ENCODE results near the gene SLC25A42. TPM values are rescaled to one million over a fixed set of nuclear protein-coding genes. Genes with fewer than 3 reads are reported as not detected.
"Not testable (repeated sequence)": the region's sequence is repeated elsewhere in the genome, so short reads cannot be mapped to it uniquely, and the experiment has no call there.

The SLC25A42 gene
- total RNA-seq, 2 donors from 2014 or later, result 18.3 to 22.8 TPM

GRCh38 chr19:19095691-19096090 is 31.9 kb downstream of the SLC25A42 start:
- Mint-ChIP-seq H3K4me3 (no peak overlapping the region), H3K9me3 (no peaks in the 10 kb centered on the region), H3K4me1 (ENCODE audit: low read depth in 2 of 2) (peaks cover 0 to 7% of the 10 kb centered on the region in 2 donors), H3K27me3 (no peaks in the 10 kb centered on the region), H3K36me3 (no peaks in the 10 kb centered on the region), H3K27ac (no peak overlapping the region)
- no peak for DNase-seq (ENCODE audit: low spot score)
- ATAC-seq, result no peak

- Mint-ChIP-seq H3K27ac (no peak overlapping the region), H3K4me3 (no peak overlapping the region)
These were observed 33.1 kb downstream of the SLC25A42 start for GRCh38 chr19:19096641-19097627.

GRCh38 chr19:19098084-19098702 is 34.4 kb downstream of the SLC25A42 start:
- Mint-ChIP-seq H3K9me3 (no peaks in the 10 kb centered on the region), H3K27me3 (no peaks in the 10 kb centered on the region), H3K27ac (no peak overlapping the region), H3K4me1 (ENCODE audit: low read depth in 2 of 2) (peaks cover 0 to 7% of the 10 kb centered on the region in 2 donors), H3K4me3 (no peak overlapping the region), H3K36me3 (no peaks in the 10 kb centered on the region)
- ATAC-seq, result no peak
- no peak for DNase-seq (ENCODE audit: low spot score)

More at GRCh38 chr19:19096641-19097627, 33.1 kb downstream of the SLC25A42 start:
- Mint-ChIP-seq H3K36me3 (no peaks in the 10 kb centered on the region), H3K4me1 (ENCODE audit: low read depth in 2 of 2) (peaks cover 0 to 7% of the 10 kb centered on the region in 2 donors), H3K9me3 (no peaks in the 10 kb centered on the region), H3K27me3 (no peaks in the 10 kb centered on the region)
- DNase-seq (ENCODE audit: low spot score), result no peak
- ATAC-seq, result no peak

- H3K27ac Mint-ChIP-seq, result no peak overlapping the region
- H3K4me3 Mint-ChIP-seq, result no peak overlapping the region
- H3K27me3 Mint-ChIP-seq, result no peaks in the 10 kb centered on the region
- peaks cover 0 to 3% of the 10 kb centered on the region in 2 donors for H3K4me1 Mint-ChIP-seq (ENCODE audit: low read depth in 2 of 2)
- H3K9me3 Mint-ChIP-seq, result no peaks in the 10 kb centered on the region
- DNase-seq (ENCODE audit: low spot score) (no peak), ATAC-seq (no peak)
- no peaks in the 10 kb centered on the region for H3K36me3 Mint-ChIP-seq
These were observed 35.2 kb downstream of the SLC25A42 start for GRCh38 chr19:19098703-19099632.

- Mint-ChIP-seq H3K4me1 (ENCODE audit: low read depth in 2 of 2) (peaks cover 0 to 3% of the 10 kb centered on the region in 2 donors), H3K4me3 (no peak overlapping the region), H3K27me3 (no peaks in the 10 kb centered on the region), H3K27ac (no peak overlapping the region), H3K9me3 (no peaks in the 10 kb centered on the region), H3K36me3 (no peaks in the 10 kb centered on the region)
- ATAC-seq (peak in 1 of 2 donors; percentile 34), DNase-seq (ENCODE audit: low spot score) (no peak)
These were observed 37.7 kb downstream of the SLC25A42 start for GRCh38 chr19:19101540-19101939.

GRCh38 chr19:19102566-19102965 is 38.8 kb downstream of the SLC25A42 start:
- H3K4me1 Mint-ChIP-seq (ENCODE audit: low read depth in 2 of 2); DNase-seq (ENCODE audit: low spot score); H3K27ac Mint-ChIP-seq; ATAC-seq; H3K4me3 Mint-ChIP-seq; H3K27me3 Mint-ChIP-seq; H3K36me3 Mint-ChIP-seq; H3K9me3 Mint-ChIP-seq: not testable (repeated sequence)

- Mint-ChIP-seq H3K4me1 (ENCODE audit: low read depth in 2 of 2) (peaks cover 0 to 3% of the 10 kb centered on the region in 2 donors), H3K27me3 (no peaks in the 10 kb centered on the region), H3K27ac (no peak overlapping the region), H3K4me3 (no peak overlapping the region), H3K9me3 (no peaks in the 10 kb centered on the region), H3K36me3 (no peaks in the 10 kb centered on the region)
- DNase-seq (ENCODE audit: low spot score), result peak; percentile 47
- no peak for ATAC-seq
These were observed 39.4 kb downstream of the SLC25A42 start for GRCh38 chr19:19103167-19103566.

- Mint-ChIP-seq H3K27ac (no peak overlapping the region), H3K4me3 (no peak overlapping the region), H3K36me3 (no peaks in the 10 kb centered on the region), H3K9me3 (no peaks in the 10 kb centered on the region), H3K4me1 (ENCODE audit: low read depth in 2 of 2) (peaks cover 0 to 2% of the 10 kb centered on the region in 2 donors), H3K27me3 (no peaks in the 10 kb centered on the region)
- DNase-seq (ENCODE audit: low spot score) (no peak), ATAC-seq (no peak)
These were observed 41.7 kb downstream of the SLC25A42 start for GRCh38 chr19:19105365-19106055.

- Mint-ChIP-seq H3K4me3 (no peak overlapping the region), H3K4me1 (ENCODE audit: low read depth in 2 of 2) (no peaks in the 10 kb centered on the region), H3K27ac (no peak overlapping the region), H3K36me3 (no peaks in the 10 kb centered on the region), H3K9me3 (no peaks in the 10 kb centered on the region), H3K27me3 (no peaks in the 10 kb centered on the region)
- DNase-seq (ENCODE audit: low spot score) (peak; percentile 49), ATAC-seq (no peak)
These were observed 42.3 kb downstream of the SLC25A42 start for GRCh38 chr19:19106056-19106551.

- H3K4me3 Mint-ChIP-seq; H3K9me3 Mint-ChIP-seq; H3K4me1 Mint-ChIP-seq (ENCODE audit: low read depth in 2 of 2); DNase-seq (ENCODE audit: low spot score); ATAC-seq; H3K27me3 Mint-ChIP-seq; H3K27ac Mint-ChIP-seq; H3K36me3 Mint-ChIP-seq: not testable (repeated sequence)
These were observed 43.1 kb downstream of the SLC25A42 start for GRCh38 chr19:19106938-19107337.

- Mint-ChIP-seq H3K27me3 (no peaks in the 10 kb centered on the region), H3K4me3 (no peak overlapping the region), H3K4me1 (ENCODE audit: low read depth in 2 of 2) (peaks cover 0 to 4% of the 10 kb centered on the region in 2 donors), H3K9me3 (no peaks in the 10 kb centered on the region), H3K27ac (no peak overlapping the region), H3K36me3 (no peaks in the 10 kb centered on the region)
- no peak for ATAC-seq
- DNase-seq (ENCODE audit: low spot score), result no peak
These were observed 43.9 kb downstream of the SLC25A42 start for GRCh38 chr19:19107654-19108053.

- DNase-seq (ENCODE audit: low spot score), result no peak
- Mint-ChIP-seq H3K9me3 (no peaks in the 10 kb centered on the region), H3K27ac (no peak overlapping the region), H3K4me3 (no peak overlapping the region), H3K27me3 (no peaks in the 10 kb centered on the region), H3K4me1 (ENCODE audit: low read depth in 2 of 2) (peaks cover 0 to 8% of the 10 kb centered on the region in 2 donors), H3K36me3 (no peaks in the 10 kb centered on the region)
- no peak for ATAC-seq
These were observed 45.8 kb downstream of the SLC25A42 start for GRCh38 chr19:19109601-19110000.

Data from natural killer cell treated with Interleukin-12 subunit alpha and Interleukin-12 subunit beta and Interleukin-15 and Interleukin-18, amount 100 ng/mL, for 72 hours (primary cell).